ENCODE results near the gene GPR148. TPM values are rescaled to one million over a fixed set of nuclear protein-coding genes. Genes with fewer than 3 reads are reported as not detected.

Gene GPR148
- polyA plus RNA-seq, 1 donor from 2014 or later = not detected

DNA sequence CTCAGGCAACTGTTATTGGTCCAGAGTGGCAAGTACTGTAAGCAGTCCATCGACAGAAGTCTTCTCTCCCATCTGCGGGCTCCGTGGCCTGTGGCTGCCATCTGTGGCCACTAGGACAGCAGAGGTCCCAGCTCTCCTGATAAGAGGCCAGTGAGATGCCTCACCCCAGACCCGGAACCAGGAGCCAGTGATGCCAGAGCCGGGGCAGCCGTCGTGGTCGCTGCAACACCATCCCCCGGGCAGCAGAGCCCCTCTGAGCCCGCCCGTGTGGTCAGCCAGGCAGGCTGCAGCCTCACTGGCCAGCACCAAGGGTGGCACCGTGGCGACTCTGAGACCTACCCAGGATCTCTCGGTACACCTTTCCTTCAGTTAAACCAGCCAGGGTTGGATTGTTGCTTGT, 8.7 kb downstream of the GPR148 start:
- H3K9me3 ChIP-seq (ENCODE audit: low read length) = no peaks in the 10 kb centered on the region
- H3K27ac ChIP-seq (ENCODE audit: low read length) = no peak overlapping the region
- H3K9ac ChIP-seq (ENCODE audit: low read length) = no peak overlapping the region
- no peak overlapping the region for H3K4me2 ChIP-seq (ENCODE audit: low read length)
- H4K20me1 ChIP-seq (ENCODE audit: insufficient read depth) = no peaks in the 10 kb centered on the region
- no peak overlapping the region for H2AFZ ChIP-seq (ENCODE audit: low read depth, low read length)
- H3K9me2 ChIP-seq (ENCODE audit: insufficient read depth, low read length) = no peaks in the 10 kb centered on the region
- H3F3A ChIP-seq (ENCODE audit: insufficient read depth, low read length, poor library complexity, severe bottlenecking) = no peaks in the 10 kb centered on the region
- no peaks in the 10 kb centered on the region for H3K36me3 ChIP-seq (ENCODE audit: insufficient read depth, low read length)
- TF ChIP-seq, protein P1, sequence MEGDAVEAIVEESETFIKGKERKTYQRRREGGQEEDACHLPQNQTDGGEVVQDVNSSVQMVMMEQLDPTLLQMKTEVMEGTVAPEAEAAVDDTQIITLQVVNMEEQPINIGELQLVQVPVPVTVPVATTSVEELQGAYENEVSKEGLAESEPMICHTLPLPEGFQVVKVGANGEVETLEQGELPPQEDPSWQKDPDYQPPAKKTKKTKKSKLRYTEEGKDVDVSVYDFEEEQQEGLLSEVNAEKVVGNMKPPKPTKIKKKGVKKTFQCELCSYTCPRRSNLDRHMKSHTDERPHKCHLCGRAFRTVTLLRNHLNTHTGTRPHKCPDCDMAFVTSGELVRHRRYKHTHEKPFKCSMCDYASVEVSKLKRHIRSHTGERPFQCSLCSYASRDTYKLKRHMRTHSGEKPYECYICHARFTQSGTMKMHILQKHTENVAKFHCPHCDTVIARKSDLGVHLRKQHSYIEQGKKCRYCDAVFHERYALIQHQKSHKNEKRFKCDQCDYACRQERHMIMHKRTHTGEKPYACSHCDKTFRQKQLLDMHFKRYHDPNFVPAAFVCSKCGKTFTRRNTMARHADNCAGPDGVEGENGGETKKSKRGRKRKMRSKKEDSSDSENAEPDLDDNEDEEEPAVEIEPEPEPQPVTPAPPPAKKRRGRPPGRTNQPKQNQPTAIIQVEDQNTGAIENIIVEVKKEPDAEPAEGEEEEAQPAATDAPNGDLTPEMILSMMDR (IDR thresholded peaks at IDR 0.05; ENCODE audit: poor library complexity, severe bottlenecking) = no peak
- TF ChIP-seq EZH2 (IDR thresholded peaks at IDR 0.05; ENCODE audit: borderline replicate concordance, insufficient read depth, low read length, poor library complexity, severe bottlenecking) (no peak), POLR2AphosphoS5 (IDR thresholded peaks at IDR 0.05) (no peak), SMC3 (conservative IDR thresholded peaks at IDR 0.05; ENCODE audit: poor library complexity) (no peak), MXI1 (conservative IDR thresholded peaks at IDR 0.05; ENCODE audit: poor library complexity, severe bottlenecking) (no peak), TAF1 (IDR thresholded peaks at IDR 0.05; ENCODE audit: low read depth) (no peak), EP300 (conservative IDR thresholded peaks at IDR 0.05; ENCODE audit: poor library complexity, severe bottlenecking) (no peak), RAD21 (conservative IDR thresholded peaks at IDR 0.05) (no peak)
- TF ChIP-seq, protein P2, sequence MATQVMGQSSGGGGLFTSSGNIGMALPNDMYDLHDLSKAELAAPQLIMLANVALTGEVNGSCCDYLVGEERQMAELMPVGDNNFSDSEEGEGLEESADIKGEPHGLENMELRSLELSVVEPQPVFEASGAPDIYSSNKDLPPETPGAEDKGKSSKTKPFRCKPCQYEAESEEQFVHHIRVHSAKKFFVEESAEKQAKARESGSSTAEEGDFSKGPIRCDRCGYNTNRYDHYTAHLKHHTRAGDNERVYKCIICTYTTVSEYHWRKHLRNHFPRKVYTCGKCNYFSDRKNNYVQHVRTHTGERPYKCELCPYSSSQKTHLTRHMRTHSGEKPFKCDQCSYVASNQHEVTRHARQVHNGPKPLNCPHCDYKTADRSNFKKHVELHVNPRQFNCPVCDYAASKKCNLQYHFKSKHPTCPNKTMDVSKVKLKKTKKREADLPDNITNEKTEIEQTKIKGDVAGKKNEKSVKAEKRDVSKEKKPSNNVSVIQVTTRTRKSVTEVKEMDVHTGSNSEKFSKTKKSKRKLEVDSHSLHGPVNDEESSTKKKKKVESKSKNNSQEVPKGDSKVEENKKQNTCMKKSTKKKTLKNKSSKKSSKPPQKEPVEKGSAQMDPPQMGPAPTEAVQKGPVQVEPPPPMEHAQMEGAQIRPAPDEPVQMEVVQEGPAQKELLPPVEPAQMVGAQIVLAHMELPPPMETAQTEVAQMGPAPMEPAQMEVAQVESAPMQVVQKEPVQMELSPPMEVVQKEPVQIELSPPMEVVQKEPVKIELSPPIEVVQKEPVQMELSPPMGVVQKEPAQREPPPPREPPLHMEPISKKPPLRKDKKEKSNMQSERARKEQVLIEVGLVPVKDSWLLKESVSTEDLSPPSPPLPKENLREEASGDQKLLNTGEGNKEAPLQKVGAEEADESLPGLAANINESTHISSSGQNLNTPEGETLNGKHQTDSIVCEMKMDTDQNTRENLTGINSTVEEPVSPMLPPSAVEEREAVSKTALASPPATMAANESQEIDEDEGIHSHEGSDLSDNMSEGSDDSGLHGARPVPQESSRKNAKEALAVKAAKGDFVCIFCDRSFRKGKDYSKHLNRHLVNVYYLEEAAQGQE (IDR thresholded peaks at IDR 0.05; ENCODE audit: borderline replicate concordance) = no peak
- no peak overlapping the region for H3K4me3 ChIP-seq (ENCODE audit: low read length)
- H3K79me2 ChIP-seq (replicated peaks; ENCODE audit: insufficient read depth, low read length) = no peaks in the 10 kb centered on the region
- no peaks in the 10 kb centered on the region for H3K27me3 ChIP-seq (ENCODE audit: insufficient read depth, low read depth, low read length)

DNA sequence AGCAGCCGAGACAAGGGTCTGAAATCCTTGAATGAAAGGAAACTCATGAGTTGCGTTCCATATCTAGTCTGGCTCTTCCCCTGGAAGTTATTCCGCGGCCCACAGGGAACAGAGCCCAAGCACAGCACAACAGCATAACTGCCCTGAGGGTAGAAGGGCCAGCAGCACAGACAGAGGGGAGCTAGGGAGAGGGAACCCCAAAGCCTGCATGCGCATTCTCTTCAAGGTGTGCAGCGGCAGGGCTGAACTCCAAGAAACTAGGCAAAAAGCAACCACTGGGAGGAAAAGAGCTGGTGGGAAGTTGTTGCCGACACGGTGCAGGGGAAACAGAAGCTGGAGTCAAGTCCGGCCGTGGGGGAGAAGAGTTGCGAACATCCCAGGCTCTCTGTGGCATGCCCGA, 11.8 kb downstream of the GPR148 start:
- TF ChIP-seq, protein P1 (IDR thresholded peaks at IDR 0.05; ENCODE audit: poor library complexity, severe bottlenecking) = no peak
- TF ChIP-seq SMC3 (conservative IDR thresholded peaks at IDR 0.05; ENCODE audit: poor library complexity) (no peak), RAD21 (conservative IDR thresholded peaks at IDR 0.05) (no peak), MXI1 (conservative IDR thresholded peaks at IDR 0.05; ENCODE audit: poor library complexity, severe bottlenecking) (no peak), EP300 (conservative IDR thresholded peaks at IDR 0.05; ENCODE audit: poor library complexity, severe bottlenecking) (no peak), TAF1 (IDR thresholded peaks at IDR 0.05; ENCODE audit: low read depth) (no peak), POLR2AphosphoS5 (IDR thresholded peaks at IDR 0.05) (no peak), EZH2 (IDR thresholded peaks at IDR 0.05; ENCODE audit: borderline replicate concordance, insufficient read depth, low read length, poor library complexity, severe bottlenecking) (no peak)
- TF ChIP-seq, protein P2 (IDR thresholded peaks at IDR 0.05; ENCODE audit: borderline replicate concordance) = no peak
- H3K9me2 ChIP-seq (ENCODE audit: insufficient read depth, low read length) = no peaks in the 10 kb centered on the region
- no peak overlapping the region for H3K27ac ChIP-seq (ENCODE audit: low read length)
- H3K79me2 ChIP-seq (replicated peaks; ENCODE audit: insufficient read depth, low read length) = no peaks in the 10 kb centered on the region
- no peaks in the 10 kb centered on the region for H3F3A ChIP-seq (ENCODE audit: insufficient read depth, low read length, poor library complexity, severe bottlenecking)
- no peaks in the 10 kb centered on the region for H4K20me1 ChIP-seq (ENCODE audit: insufficient read depth)
- H3K9me3 ChIP-seq (ENCODE audit: low read length) = no peaks in the 10 kb centered on the region
- no peak overlapping the region for H3K4me2 ChIP-seq (ENCODE audit: low read length)
- no peak overlapping the region for H2AFZ ChIP-seq (ENCODE audit: low read depth, low read length)
- H3K27me3 ChIP-seq (ENCODE audit: insufficient read depth, low read depth, low read length) = no peaks in the 10 kb centered on the region
- no peaks in the 10 kb centered on the region for H3K36me3 ChIP-seq (ENCODE audit: insufficient read depth, low read length)
- H3K9ac ChIP-seq (ENCODE audit: low read length) = no peak overlapping the region
- no peak overlapping the region for H3K4me3 ChIP-seq (ENCODE audit: low read length)
